Measurements from ENCODE around the gene SYCE3. TPM values are rescaled to one million over a fixed set of nuclear protein-coding genes. Genes with fewer than 3 reads are reported as not detected.

SYCE3 gene
- total RNA-seq, 2 donors from 2014 or later: not detected

GRCh38 chr22:50576806-50577696, 14.3 kb upstream of the SYCE3 start:
- H3K27ac ChIP-seq: no peak overlapping the region
- no peaks in the 10 kb centered on the region for H3K9me3 ChIP-seq
- TF ChIP-seq, protein P1, sequence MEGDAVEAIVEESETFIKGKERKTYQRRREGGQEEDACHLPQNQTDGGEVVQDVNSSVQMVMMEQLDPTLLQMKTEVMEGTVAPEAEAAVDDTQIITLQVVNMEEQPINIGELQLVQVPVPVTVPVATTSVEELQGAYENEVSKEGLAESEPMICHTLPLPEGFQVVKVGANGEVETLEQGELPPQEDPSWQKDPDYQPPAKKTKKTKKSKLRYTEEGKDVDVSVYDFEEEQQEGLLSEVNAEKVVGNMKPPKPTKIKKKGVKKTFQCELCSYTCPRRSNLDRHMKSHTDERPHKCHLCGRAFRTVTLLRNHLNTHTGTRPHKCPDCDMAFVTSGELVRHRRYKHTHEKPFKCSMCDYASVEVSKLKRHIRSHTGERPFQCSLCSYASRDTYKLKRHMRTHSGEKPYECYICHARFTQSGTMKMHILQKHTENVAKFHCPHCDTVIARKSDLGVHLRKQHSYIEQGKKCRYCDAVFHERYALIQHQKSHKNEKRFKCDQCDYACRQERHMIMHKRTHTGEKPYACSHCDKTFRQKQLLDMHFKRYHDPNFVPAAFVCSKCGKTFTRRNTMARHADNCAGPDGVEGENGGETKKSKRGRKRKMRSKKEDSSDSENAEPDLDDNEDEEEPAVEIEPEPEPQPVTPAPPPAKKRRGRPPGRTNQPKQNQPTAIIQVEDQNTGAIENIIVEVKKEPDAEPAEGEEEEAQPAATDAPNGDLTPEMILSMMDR (IDR thresholded peaks at IDR 0.05): no peak
- intact Hi-C loops (cut with DNase I): no loop called here
- H3K4me3 ChIP-seq: no peak overlapping the region
- H3K9ac ChIP-seq (ENCODE audit: low read depth in 2 of 2, low read length in 2 of 2): no peak overlapping the region
- no peaks in the 10 kb centered on the region for H3K27me3 ChIP-seq
- peaks cover 5% of the 10 kb centered on the region for H3K4me1 ChIP-seq
- no peaks in the 10 kb centered on the region for H3K36me3 ChIP-seq
- DNase-seq: no peak

GRCh38 chr22:50576070-50576469, 13.4 kb upstream of the SYCE3 start:
- H3K9ac ChIP-seq (ENCODE audit: low read depth in 2 of 2, low read length in 2 of 2): no peak overlapping the region
- no peaks in the 10 kb centered on the region for H3K4me1 ChIP-seq
- no peaks in the 10 kb centered on the region for H3K27me3 ChIP-seq
- no peaks in the 10 kb centered on the region for H3K36me3 ChIP-seq
- no peak overlapping the region for H3K4me3 ChIP-seq
- intact Hi-C loops (cut with DNase I): no loop called here
- no peak for DNase-seq
- no peak overlapping the region for H3K27ac ChIP-seq
- TF ChIP-seq, protein P1 (IDR thresholded peaks at IDR 0.05): no peak
- H3K9me3 ChIP-seq: no peaks in the 10 kb centered on the region

GRCh38 chr22:50575426-50575941, 12.8 kb upstream of the SYCE3 start:
- intact Hi-C loops (cut with DNase I): no loop called here

GRCh38 chr22:50574383-50574755, 11.7 kb upstream of the SYCE3 start:
- H3K4me3 ChIP-seq: no peak overlapping the region
- no peaks in the 10 kb centered on the region for H3K9me3 ChIP-seq
- H3K27ac ChIP-seq: no peak overlapping the region
- H3K27me3 ChIP-seq: no peaks in the 10 kb centered on the region
- H3K4me1 ChIP-seq: no peaks in the 10 kb centered on the region
- DNase-seq: no peak
- H3K9ac ChIP-seq (ENCODE audit: low read depth in 2 of 2, low read length in 2 of 2): no peak overlapping the region
- intact Hi-C loops (cut with DNase I): no loop called here
- H3K36me3 ChIP-seq: no peaks in the 10 kb centered on the region
- TF ChIP-seq, protein P1 (IDR thresholded peaks at IDR 0.05): no peak

More at GRCh38 chr22:50575426-50575941, 12.8 kb upstream of the SYCE3 start:
- no peaks in the 10 kb centered on the region for H3K9me3 ChIP-seq
- H3K27ac ChIP-seq: no peak overlapping the region
- no peaks in the 10 kb centered on the region for H3K4me1 ChIP-seq
- no peak overlapping the region for H3K9ac ChIP-seq (ENCODE audit: low read depth in 2 of 2, low read length in 2 of 2)
- H3K36me3 ChIP-seq: no peaks in the 10 kb centered on the region
- DNase-seq: no peak
- TF ChIP-seq, protein P1 (IDR thresholded peaks at IDR 0.05): no peak
- no peak overlapping the region for H3K4me3 ChIP-seq
- H3K27me3 ChIP-seq: no peaks in the 10 kb centered on the region

- Histone ChIP-seq H3K9ac (ENCODE audit: low read depth in 2 of 2, low read length in 2 of 2) (no peak overlapping the region), H3K27ac (no peak overlapping the region), H3K4me3 (no peak overlapping the region), H3K27me3 (no peaks in the 10 kb centered on the region), H3K4me1 (no peaks in the 10 kb centered on the region), H3K9me3 (no peaks in the 10 kb centered on the region), H3K36me3 (no peaks in the 10 kb centered on the region)
- TF ChIP-seq, protein P1 (IDR thresholded peaks at IDR 0.05): no peak
- DNase-seq: no peak
- intact Hi-C loops (cut with DNase I): no loop called here
Observed at GRCh38 chr22:50573491-50574382, 11.0 kb upstream of the SYCE3 start.

Measured in colonic mucosa (tissue), 4 donors.